Posterior cingulate gyrus (tissue), 11 donors: ENCODE results near the gene AQP1.

Experiments used
- DNase-seq, 10 donors: peaks; one replicate each; pipeline versions ENCODE4 v3.0.0 to v3.0.0-alpha.2; 2020 to 2021; ENCODE audit warnings: mixed read lengths in 3 of 10
- intact Hi-C: fragments of 100-400 bp; cut with DNase I; formaldehyde crosslinking; loops from one replicate; pipeline ENCODE4 v1.15.1; 2023

AQP1 gene

DNA sequence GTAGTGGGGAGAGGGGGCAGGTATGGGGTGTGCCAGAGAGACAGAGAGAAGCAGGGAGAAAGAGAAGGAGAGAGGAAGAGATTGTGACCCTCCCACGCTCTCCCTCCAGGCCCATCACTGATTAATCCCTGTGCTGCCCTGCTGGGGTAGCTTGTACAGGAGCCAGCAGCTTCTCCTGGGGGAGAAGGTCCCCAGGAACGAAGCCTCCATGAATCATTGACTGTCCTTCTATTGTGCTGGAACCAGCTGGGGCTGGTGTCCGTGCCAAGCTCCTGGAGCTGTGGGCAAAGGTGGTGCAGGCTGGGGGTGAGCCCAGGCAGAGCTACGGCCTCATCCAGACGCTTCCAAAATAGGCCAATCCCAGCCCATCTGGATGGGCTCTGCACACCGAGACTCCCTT, 20.9 kb downstream of the AQP1 start:
- peak in 3 of 10 donors; percentile 64 to 81 (median 75) for DNase-seq
- intact Hi-C loops: no loop called here

DNA sequence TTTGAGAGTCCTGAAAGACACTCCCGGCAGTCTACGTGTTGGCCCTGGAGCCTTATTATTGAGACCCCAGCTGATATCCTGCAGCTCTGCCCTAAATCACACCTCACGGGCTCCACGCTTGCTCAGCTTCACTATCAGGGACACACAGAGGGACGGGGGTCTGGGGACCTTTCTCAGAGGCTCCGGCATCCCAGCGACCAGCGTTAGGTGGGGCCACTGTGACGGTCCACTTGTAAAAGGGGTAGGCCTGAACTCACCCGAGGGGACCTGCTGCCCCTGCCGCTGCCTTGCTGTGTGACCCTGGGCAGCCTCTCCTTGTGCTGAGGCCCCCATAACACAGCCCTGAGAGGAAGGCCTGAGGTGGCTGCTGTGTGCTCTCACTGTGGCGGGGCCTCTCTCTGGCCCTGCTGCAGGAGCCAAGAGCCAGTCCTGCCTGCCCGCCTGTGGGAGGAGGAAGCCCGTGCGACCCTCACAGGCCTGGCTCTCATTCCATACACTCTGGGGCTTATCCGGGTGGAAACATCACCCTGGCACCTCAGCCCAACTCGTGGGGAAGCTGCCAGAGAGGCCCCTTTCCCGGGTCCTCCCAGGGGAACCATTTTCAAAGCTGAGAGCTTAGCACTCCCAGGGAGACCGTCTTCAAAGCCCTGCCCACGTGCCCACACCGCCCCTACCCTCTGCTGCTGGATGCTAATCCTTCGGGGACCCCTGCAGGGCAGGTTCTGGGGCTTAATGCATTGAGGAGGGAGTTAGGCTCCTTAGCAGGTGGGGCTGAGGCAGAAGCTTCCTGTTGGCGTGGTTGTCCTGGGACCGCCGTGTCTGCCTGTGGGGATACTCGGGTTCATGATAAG, 21.7 kb downstream of the AQP1 start:
- peak in 2 of 10 donors; percentile 63 to 74 for DNase-seq
- intact Hi-C loops: no loop called here

DNA sequence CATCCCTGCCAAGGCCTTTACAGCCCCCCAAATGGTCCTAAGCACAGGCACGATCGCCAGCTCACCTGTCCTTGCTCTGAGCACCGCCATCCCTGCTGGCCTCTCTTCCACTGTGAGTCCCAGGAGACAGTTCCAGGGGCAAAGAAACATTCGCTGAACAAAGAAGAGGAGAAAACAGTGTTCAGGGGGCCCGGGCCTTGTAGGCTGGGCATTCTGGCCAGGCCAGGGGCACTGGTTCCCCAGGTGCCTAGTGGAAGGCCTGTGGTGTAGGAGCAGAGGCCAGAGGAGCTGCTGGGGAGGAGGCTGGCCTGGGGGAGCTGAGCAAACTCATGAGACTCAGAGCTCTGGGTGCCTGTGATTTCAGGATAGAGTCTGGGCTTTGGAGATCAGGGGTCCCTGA, 22.6 kb downstream of the AQP1 start:
- intact Hi-C loops: no loop called here
- peak in 1 of 10 donors; percentile 46 for DNase-seq

DNA sequence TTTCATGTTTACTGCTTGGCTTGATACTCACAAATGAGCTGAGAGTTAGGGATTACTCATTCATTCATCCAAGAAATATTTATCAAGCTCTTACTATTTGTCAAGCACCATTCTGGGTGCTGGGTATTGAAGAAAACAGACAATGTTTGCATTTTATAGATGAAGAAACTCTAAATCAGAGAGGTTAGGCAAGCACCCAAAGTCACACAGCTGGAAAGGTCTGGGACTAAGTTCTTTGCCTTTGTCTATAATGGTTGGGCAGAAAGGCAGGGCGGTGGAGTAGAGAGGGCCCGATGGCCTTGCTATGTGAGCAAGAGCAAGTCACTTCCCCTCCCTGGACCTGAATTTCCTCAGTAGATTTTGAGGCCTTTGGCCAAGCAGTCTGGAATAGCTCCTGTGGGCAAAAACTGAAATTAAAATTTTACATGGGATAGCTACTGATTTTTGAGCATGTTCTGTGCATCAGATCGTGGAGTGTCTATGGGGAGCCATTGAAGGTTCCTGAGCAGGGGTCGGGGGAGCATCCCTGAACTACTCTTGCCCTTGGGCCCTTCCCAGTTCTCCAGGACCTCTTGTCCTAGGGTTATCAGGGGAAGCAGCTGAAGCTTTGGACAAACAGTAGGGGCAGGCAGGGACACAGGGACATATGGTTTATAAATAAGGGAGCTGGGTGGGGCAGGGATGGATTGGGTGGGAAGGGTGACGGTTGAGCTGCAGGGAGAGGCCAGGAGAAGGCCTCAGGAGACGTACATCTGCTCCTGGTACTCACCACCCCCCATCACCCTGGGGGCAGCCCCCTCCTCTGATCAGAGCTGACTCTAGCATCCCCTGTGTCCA, 23.3 kb downstream of the AQP1 start:
- DNase-seq: no peak
- intact Hi-C loops: no loop called here

DNA sequence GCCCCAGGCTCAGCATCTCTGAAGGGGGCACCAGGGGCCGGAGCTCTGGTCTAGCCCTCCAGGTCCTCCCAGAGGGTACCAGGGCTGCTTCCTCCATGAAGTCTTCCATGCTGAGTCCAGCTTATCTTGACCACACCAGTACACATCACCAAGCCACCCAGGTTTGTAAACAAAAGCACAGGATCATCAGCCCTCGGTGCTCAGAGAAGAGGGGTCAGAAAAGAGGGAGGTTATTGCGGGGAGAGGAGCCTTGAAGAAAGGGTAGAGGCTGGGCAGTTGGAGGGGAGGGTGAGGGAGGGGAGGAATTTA, 23.9 kb downstream of the AQP1 start:
- intact Hi-C loops: no loop called here
- DNase-seq: no peak

DNA sequence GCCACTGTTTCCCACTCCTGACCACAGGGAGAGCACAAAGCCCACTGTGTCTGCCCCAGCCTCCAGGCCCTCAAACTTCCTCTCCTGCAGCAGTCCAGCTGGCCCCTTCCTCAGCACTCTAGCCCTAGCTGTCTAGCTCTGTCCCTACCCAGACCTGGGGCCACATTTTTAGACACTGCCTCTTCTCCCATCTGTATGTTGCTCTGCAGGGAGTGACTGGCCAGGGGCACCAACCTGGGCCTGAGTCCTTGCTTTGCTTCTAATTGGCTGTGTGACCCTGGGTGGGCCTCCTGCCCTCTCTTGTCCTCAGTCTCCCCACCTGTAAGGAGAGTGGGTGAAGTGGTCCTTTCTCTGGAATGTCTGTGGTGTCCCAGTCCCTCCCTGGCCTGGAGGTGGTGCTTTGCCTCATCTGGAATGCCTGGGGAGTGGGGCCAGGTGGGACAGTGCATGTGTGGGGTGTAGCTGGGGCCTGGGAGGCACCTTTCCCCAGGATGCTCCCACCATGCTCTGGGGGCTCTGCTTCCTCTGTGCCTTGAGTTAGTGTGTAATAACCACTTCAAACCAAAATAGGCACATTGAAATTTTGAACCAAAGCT, 25.1 kb downstream of the AQP1 start:
- peak in 1 of 10 donors; percentile 34 for DNase-seq
- intact Hi-C loops: no loop called here

DNA sequence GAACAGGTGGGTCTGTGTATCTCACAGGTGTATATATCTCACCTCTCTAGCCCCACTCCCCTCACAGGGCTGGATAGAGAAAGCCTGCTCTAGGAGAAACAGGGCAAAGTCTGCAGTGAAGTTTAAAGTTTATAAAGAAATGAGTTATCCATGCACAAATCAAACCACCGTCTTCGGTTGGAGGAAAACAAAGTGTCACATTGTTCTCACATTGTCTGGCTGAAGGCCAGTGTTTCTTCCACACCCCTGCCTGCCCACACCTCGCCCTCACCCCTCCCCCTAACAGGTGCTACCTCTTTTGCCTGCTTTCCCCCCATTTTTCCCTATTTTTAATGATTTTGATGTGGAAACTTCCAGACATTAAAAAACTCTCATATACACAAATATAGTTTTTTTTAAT, 25.8 kb downstream of the AQP1 start:
- DNase-seq: no peak
- intact Hi-C loops: no loop called here

DNA sequence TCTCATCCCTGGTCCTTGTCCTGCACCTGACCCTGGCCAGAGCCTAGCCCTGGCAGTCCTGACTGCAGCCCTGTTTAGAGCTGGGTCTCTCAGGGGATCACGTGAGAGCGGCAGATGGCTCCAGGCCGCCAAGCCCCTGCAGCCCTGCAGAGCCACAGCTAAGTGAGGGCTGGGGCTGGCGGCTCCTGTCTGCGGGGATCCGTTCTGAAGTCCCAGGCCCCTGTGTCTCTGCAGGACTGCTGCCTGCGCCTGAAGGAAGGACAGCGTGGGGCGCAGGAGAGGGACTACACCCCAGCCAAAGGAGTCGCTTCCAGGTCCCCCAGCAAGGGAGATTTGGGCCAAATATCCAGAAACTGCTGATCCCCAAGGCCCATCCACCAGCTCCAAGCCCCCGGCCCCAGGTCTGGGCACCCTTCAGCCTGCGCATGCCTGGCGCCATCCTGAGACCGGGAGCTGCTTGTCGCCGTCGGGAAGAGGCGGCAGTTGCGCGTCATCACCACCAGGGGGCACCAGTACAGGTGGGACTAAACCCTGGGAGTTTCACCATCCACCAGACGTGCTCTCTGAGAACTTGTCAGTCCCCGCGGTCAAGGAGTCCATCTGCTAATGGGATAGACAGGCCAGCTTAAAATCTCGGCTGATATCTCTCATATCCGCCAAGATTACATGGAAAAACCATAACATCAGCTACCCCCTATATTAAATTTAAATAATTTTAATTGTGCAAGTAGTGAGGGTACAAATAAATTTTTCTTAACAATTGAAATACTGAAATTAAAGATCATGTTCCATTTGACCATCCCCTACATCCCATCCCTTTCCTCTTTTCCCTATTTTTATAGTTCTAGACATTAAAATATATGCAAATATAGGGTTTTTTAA, 27.0 kb downstream of the AQP1 start:
- intact Hi-C loops: no loop called here
- peak; percentile 47 to 96 (median 76) for DNase-seq

DNA sequence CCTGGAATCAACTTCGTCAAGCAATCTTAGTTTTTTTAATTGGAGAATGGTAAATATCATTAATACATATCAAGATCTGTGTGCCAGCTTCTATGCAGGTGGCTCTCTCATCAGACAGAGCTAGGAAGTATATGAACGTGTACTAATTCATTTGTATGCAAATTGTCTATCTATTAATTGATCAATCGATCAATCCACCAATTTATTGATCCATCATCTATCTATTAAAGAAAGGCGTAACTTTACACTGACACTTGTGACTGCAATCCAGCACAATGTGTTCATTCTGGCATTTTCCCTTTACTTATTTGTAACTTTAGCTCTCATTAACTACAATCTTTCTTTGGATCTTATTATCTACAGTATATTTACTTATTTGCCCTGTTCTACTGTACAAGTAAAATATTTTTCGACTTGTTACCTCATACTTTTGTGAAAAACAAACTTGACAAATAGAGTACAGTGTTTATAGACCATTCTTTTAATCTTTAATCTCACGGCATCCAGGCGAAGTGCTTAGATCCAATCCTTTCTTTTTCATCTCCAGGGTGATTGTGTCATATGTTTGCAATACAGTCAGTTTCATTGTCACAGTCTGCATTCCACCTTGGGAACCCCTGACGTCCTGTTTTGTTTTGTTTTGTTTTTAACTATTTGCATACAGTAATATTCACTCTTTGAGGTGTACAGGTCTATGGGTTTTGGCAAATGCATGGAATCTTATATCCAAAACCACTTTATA, 30.1 kb downstream of the AQP1 start:
- intact Hi-C loops: no loop called here
- no peak for DNase-seq

DNA sequence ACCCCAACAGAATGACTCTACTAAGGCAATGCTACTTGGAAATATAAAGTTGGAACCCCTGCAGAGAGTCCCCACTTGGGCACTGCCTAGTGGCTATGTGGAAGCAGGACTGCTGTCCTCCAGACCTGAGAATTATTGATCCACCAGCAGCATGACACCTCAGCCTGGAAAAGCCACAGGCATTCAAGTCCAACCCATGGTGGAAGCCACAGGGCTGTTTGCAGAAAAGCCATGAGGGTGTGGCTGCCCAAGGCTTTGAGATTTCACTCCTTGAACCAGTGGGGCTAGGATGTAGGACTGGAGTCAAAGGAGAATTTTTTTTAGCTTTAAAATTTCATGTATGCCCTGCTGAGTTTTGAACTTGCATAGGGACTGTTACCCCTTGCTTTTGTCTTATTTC, 38.5 kb downstream of the AQP1 start:
- intact Hi-C loops: no loop called here
- DNase-seq: no peak

DNA sequence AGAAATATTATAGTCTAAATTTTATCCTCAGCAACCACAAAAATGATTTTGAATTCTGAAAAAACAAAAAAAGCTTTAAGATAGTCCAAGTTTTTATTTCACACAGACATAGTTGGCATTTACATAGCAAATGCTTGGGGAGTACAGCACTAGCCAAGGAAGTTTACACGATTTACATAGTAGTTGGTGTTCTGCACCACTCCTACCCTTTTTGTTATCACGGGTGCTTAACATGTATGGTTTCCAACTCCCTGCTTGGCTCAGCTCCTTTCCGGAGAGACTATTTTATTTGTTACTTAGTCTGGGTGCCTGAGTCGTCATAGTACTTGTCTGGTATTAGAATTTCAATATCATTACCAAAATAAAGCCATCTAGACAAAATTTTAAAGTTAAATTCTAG, 43.3 kb downstream of the AQP1 start:
- no peak for DNase-seq
- intact Hi-C loops: no loop called here

DNA sequence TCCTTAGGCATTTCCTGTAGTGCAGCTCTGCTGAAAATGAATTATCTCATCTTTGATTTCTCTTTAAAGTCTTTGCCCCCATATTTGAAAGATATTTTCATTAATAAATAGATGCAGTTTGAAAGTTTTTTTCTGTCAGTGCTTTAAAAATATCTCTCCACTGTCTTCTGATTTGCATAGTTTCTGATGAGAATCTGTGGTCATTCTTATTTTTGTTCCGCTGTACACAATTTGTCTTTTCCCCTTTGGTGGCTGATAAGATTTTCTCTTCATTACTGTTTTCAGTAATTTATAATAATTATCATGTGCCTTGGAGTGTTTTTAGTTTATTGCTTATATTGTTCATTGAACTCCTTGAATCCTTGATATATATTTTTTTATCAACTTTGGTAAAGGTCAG, 45.1 kb downstream of the AQP1 start:
- DNase-seq: no peak
- intact Hi-C loops: no loop called here

DNA sequence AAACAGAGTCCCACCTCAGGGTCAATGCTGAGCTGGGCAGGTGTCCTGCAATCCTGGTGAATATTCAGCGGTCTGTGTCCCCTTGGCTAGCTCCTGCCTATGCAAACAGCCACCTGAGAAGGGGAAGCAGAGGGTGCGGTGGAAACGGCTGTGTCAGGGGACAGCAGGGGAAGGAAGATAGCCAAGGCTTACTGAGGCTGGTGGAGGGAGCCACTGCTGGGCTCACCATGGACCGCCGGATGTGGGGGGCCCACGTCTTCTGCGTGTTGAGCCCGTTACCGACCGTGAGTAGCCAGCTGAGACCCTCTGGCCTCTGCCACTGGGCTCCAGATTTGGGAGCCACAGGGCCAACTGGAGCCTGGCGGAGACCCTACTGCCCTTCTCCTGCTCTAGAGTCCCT, 52.2 kb downstream of the AQP1 start, which contains the start of gene GHRHR:
GHRHR (plus strand) TSS at position 112 of the 400 bp plus-strand sequence; CDS start at position 228, 116 bp downstream.
- intact Hi-C loops: no loop called here
- peak in 2 of 10 donors; percentile 46 to 52 for DNase-seq

DNA sequence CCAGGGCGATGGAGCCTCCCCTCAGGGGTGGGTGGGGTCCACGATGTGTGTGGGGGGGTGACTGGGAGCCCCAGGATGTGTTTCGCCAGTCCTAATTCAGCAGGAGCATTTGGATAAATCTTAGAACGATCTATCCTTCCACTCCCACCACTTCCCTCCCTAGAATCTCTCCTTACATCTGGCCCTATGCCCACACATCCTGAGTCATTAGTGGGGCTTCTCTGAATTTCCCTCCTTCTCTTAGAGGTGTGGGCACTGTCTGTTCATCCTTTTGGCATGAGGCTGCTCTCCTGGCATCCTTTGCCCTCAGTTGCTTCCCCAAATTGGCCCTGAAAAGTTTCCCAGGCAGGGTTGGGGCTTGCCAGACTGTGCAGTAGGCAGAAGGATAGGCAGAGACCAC, 53.7 kb downstream of the AQP1 start:
- DNase-seq: no peak
- intact Hi-C loops: loop anchor here (5.0 kb wide), 1 partner anchor 347 kb away; no protein-coding TSS in a partner anchor

DNA sequence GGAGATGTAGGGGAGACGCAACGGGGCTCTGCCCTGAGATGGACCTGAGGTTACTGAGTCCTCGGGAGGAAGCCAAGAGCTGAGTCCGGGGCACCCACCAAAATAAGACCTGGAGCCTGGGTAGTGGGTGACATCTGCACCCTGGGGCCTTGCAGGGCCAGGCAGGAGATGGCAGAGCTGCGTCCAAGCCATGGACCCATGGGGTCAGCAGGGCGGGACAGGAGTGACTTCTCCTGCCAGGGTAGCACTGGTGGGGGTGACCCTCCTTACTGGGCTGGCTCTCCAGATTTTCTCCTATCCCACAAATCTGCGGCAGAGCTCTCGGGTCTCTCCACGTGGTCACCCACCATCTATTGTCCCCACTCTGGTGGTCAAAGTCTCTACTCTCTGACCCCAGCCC, 54.2 kb downstream of the AQP1 start:
- DNase-seq: no peak
- intact Hi-C loops: loop anchor here (5.0 kb wide), 1 partner anchor 346 kb away; no protein-coding TSS in a partner anchor

DNA sequence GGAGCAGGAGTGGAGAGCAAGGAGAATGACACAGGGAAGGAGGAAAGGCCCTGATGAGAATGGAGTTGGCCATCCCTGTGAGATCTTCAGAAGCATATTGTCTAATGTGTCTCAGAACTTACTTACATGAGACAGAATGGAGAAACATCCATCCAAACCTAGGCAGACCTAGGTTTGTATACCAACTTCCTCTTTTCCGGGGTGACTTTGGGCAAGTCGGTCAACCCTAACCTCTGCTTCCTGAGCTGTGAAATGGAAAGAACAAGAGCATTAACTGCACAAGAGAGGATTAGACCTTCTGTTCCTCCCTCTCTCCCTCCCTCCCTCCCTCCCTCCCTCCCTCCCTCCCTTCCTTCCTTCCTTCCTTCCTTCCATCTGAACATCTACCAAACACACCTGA, 56.6 kb downstream of the AQP1 start:
- no peak for DNase-seq

DNA sequence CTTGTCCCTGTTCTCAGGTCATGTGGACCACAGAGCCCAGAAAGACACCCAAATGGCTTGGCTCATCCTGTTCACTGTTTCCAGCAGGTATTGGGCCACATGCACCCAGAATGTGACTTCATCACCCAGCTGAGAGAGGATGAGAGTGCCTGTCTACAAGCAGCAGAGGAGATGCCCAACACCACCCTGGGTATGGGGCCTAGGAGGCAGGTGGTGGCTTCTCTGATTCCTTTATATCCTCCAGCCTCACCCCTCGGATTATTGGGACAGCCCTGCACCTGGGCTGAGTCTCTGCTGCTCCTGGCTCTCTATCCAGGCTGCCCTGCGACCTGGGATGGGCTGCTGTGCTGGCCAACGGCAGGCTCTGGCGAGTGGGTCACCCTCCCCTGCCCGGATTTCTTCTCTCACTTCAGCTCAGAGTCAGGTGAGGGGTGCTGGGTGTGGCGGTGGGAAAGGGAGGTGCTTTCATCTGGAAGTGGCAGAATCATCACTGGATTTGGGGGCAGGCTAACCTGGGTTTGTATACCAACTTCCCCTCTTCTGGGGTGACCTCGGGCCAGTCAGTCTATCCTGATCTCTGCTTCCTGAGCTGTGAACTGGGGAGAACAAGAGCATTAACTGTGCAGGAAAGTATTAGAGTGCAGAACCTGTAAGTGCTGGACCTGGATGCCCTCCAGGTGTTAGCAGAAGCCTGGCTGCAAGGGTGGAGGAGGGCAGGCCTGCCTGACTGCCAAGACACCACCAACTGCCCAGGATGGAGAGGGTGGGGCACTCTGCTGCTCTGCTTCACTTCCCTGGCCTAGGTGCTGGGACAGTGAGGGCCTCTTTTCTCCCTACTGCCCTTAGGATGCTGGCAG, 57.3 kb downstream of the AQP1 start:
- intact Hi-C loops: loop anchor here (5.0 kb wide), 1 partner anchor 343 kb away; no protein-coding TSS in a partner anchor
- DNase-seq: peak in 1 of 10 donors; percentile 63

More for the DNA sequence above, 56.6 kb downstream of the AQP1 start:
- intact Hi-C loops: loop anchor here (5.0 kb wide), 1 partner anchor 344 kb away; no protein-coding TSS in a partner anchor

DNA sequence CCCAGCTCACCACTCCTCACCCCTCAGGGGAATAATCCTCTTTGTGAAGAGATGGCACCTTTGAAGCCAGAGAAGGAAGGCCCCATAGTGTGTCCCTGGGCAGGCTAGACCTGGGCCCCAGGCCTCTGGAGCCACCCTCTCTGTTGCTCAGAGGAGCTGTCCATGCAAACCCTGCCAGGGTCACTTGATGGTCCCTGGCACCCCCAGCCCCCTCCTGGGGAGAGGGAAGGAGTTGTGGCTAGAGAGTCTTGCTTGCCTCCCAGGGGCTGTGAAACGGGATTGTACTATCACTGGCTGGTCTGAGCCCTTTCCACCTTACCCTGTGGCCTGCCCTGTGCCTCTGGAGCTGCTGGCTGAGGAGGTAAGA, 57.9 kb downstream of the AQP1 start:
- intact Hi-C loops: loop anchor here (5.0 kb wide), 1 partner anchor 343 kb away; no protein-coding TSS in a partner anchor
- peak in 1 of 10 donors; percentile 53 for DNase-seq
